IMR-90 (cell line): ENCODE measurements around the gene CPXM2.

Experiments used
- CTCF ChIP-seq: conservative IDR thresholded peaks from 2 replicates; pipeline ENCODE4 v1.5.1; 2012; ENCODE audit warnings: mild to moderate bottlenecking, low read depth, low read length, improper control_type of control experiment
- MXI1 ChIP-seq: IDR thresholded peaks from 2 replicates; pipeline ENCODE4 v1.6.1; 2012; ENCODE audit warnings: low read depth, mild to moderate bottlenecking, low read length, moderate library complexity, borderline replicate concordance

DNA sequence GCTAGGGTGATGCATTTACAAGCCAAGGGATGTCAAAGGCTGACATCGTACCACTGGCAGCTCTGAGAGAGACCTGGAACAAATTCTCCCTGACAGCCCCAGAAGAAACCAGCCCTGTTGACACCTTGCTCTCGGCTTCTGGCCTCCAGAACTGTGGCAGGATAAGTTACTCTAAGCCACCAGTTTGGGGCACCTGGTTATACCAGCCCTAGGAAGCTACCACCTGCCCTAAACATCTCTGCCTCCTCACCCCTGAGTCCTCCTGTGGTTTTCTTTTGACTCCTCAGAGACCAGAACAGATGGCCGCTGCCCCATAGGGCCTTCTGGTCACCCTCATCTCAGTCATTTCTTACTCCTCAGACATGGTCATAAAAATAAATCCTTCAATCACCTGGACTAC lies 107.4 kb downstream of the CPXM2 start:
- TF ChIP-seq CTCF (no peak), MXI1 (no peak)
